Measurements from ENCODE around the gene UBE2J2. TPM values are rescaled to one million over a fixed set of nuclear protein-coding genes. Genes with fewer than 3 reads are reported as not detected.
A peak's percentile ranks its signal among the peaks of the same experiment; 100 is the strongest.

The UBE2J2 gene
- total RNA-seq: 29.6 TPM
- polyA plus RNA-seq (ENCODE audit: insufficient read depth in 1 of 8, insufficient read length in 8 of 8, low replicate concordance in 1 of 8): 10 to 100 TPM; 36.0 to 48.3 (median 41.5) TPM
- long read RNA-seq, donor 1, transcript UBE2J2-202 (7 exons, 1,733 nt): major isoform, 5 of 7 reads
- long read RNA-seq, donor 1, partial matches to known transcripts: 0 of 7 reads
- long read RNA-seq, donor 1, other reads (novel, unspliced or antisense): 0 of 7 reads
- long read RNA-seq, donor 2, partial matches to known transcripts: 0 of 1 reads
- long read RNA-seq, donor 2, other reads (novel, unspliced or antisense): 0 of 1 reads
- long read RNA-seq, donor 3, transcript UBE2J2-202 (7 exons, 1,733 nt): major isoform, 9 of 14 reads
- long read RNA-seq, donor 3, partial matches to known transcripts: 0 of 14 reads
- long read RNA-seq, donor 3, other reads (novel, unspliced or antisense): 0 of 14 reads
- long read RNA-seq, donor 4, transcript UBE2J2-202 (7 exons, 1,733 nt): major isoform, 7 of 8 reads
- long read RNA-seq, donor 4, partial matches to known transcripts: 0 of 8 reads
- long read RNA-seq, donor 4, other reads (novel, unspliced or antisense): 0 of 8 reads
- long read RNA-seq, donor 5, transcript UBE2J2-202 (7 exons, 1,733 nt): major isoform, 22 of 41 reads
- long read RNA-seq, donor 5, partial matches to known transcripts: 8 of 41 reads
- long read RNA-seq, donor 5, other reads (novel, unspliced or antisense): 0 of 41 reads
- long read RNA-seq, donor 6, transcript UBE2J2-202 (7 exons, 1,733 nt): major isoform, 21 of 48 reads
- long read RNA-seq, donor 6, partial matches to known transcripts: 16 of 48 reads
- long read RNA-seq, donor 6, other reads (novel, unspliced or antisense): 5 of 48 reads
- long read RNA-seq, donor 7, transcript UBE2J2-202 (7 exons, 1,733 nt): major isoform, 10 of 16 reads
- long read RNA-seq, donor 7, partial matches to known transcripts: 0 of 16 reads
- long read RNA-seq, donor 7, other reads (novel, unspliced or antisense): 0 of 16 reads
- long read RNA-seq, donor 8, transcript UBE2J2-202 (7 exons, 1,733 nt): major isoform, 5 of 9 reads
- long read RNA-seq, donor 8, partial matches to known transcripts: 0 of 9 reads
- long read RNA-seq, donor 8, other reads (novel, unspliced or antisense): 0 of 9 reads
- long read RNA-seq, donor 9, transcript UBE2J2-202 (7 exons, 1,733 nt): major isoform, 8 of 11 reads
- long read RNA-seq, donor 9, partial matches to known transcripts: 0 of 11 reads
- long read RNA-seq, donor 9, other reads (novel, unspliced or antisense): 0 of 11 reads
- long read RNA-seq, donor 10, transcript UBE2J2-202 (7 exons, 1,733 nt): major isoform, 9 of 14 reads
- long read RNA-seq, donor 10, partial matches to known transcripts: 0 of 14 reads
- long read RNA-seq, donor 10, other reads (novel, unspliced or antisense): 0 of 14 reads
- long read RNA-seq, donor 11, transcript UBE2J2-202 (7 exons, 1,733 nt): major isoform, 15 of 17 reads
- long read RNA-seq, donor 11, partial matches to known transcripts: 0 of 17 reads
- long read RNA-seq, donor 11, other reads (novel, unspliced or antisense): 0 of 17 reads

DNA sequence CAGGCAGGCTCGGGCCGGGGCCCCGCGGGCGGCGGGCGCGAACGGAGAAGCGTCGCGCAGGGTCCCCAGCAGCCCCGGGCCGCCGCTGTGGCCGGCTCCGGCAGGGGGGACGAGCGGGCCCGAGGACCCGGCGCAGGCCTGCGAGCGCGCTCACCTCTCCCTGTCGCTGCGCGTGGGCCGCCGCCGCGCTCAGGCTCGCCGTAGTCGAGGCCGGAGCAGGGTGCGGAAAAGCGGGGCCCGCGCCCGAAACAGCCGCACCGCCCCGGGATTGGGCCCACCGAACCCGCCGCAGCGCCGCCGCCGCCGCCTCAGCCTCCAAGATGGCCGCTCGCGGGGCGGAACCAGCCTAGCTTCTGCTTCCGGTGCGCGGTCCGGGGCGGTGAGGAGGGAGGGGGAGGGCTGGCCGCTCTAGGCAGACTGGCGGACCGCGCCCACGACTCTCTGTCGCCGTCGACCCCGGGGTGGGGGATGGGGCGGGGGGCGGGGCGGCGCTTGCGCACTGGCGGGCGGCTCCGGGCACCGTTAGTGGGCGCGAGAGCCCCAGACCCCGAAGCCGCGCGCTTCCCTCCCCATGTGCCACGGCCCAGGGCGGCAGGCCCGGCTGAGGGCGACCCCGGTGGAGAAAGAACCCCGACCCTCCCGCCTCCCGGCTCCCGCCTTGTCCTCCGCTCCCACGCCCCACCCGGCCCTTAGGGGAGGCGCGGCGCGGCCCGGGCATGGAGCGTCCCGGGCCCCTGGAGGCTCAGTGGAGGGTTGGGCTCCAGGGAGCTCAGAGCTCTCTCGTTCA, at the start of gene UBE2J2:
TSS of gene UBE2J2 (minus strand) at position 343 of the 787 bp plus-strand sequence. CDS start 5,862 bp downstream, outside the sequence.
- Histone ChIP-seq H3K36me3 (ENCODE audit: control insufficient read depth, insufficient read depth, low read length) (peaks cover 15% of the 10 kb centered on the region), H3K4me3 (ENCODE audit: low read length) (peak within 1 kb of the TSS; percentile 87), H3K9me3 (replicated peaks; ENCODE audit: control insufficient read depth, low read depth, low read length) (no peaks in the 10 kb centered on the region), H3K27ac (ENCODE audit: low read length) (peak within 1 kb of the TSS; percentile 72), H3K27me3 (ENCODE audit: control insufficient read depth, insufficient read depth, low read length) (no peaks in the 10 kb centered on the region), H3K4me1 (ENCODE audit: control insufficient read depth, insufficient read depth, low read length) (peaks cover 34% of the 10 kb centered on the region)
- DNase-seq: peak; percentile 96
- WGBS (ENCODE audit: insufficient coverage): under 1% methylated on average over 81 of the region's 105 CpGs

DNA sequence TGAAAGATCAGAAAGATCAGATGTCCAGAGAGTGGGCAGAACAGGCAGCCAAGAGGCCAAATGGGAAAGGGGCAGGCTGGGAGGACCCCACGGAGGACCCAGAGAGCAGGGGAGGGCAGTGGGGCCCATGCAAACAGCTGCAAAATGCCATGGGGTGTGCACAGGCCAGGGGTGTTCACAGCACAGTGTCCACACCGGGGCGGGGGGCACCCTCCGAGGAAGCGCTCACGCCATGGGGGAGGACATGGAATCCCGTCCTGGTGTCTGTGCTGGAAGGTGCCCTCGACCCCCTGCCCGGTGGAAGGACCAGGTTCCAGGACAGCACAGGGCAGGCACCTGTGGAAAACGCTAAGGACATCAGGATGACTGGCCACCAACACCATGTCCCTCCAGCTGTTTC, 49.3 kb upstream of the UBE2J2 start:
- no peak for DNase-seq
- Histone ChIP-seq H3K27me3 (ENCODE audit: control insufficient read depth, insufficient read depth, low read length) (no peaks in the 10 kb centered on the region), H3K36me3 (ENCODE audit: control insufficient read depth, insufficient read depth, low read length) (peaks cover 53% of the 10 kb centered on the region), H3K4me1 (ENCODE audit: control insufficient read depth, insufficient read depth, low read length) (peaks cover 29% of the 10 kb centered on the region), H3K27ac (ENCODE audit: low read length) (no peak overlapping the region), H3K4me3 (ENCODE audit: low read length) (no peak overlapping the region), H3K9me3 (replicated peaks; ENCODE audit: control insufficient read depth, low read depth, low read length) (no peaks in the 10 kb centered on the region)
- WGBS (ENCODE audit: insufficient coverage): 85% methylated on average over 10 of the region's 10 CpGs

DNA sequence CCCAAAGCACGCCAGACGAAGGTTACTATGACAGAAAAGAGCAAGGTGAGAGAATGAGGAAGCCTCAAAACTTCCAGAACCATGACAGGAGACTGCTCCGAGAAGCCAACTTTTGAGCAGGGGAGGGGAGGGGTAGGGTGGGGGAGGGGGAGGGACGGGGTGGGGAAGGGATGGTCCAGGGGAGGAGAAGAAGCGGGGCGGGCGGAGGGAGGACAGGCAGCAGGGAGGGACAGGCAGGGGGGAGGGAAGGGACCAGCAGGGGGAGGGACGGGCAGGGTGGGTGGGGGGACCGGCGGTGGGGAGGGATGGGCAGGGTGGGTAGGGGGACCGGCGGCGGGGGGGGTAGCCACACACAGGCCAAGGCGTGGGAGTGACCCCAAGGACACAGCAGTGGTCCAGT, 48.8 kb upstream of the UBE2J2 start:
- Histone ChIP-seq H3K4me3 (ENCODE audit: low read length) (no peak overlapping the region), H3K36me3 (ENCODE audit: control insufficient read depth, insufficient read depth, low read length) (peaks cover 49% of the 10 kb centered on the region), H3K27me3 (ENCODE audit: control insufficient read depth, insufficient read depth, low read length) (no peaks in the 10 kb centered on the region), H3K27ac (ENCODE audit: low read length) (no peak overlapping the region), H3K4me1 (ENCODE audit: control insufficient read depth, insufficient read depth, low read length) (peaks cover 29% of the 10 kb centered on the region), H3K9me3 (replicated peaks; ENCODE audit: control insufficient read depth, low read depth, low read length) (no peaks in the 10 kb centered on the region)
- DNase-seq: no peak
- WGBS (ENCODE audit: insufficient coverage): 57% methylated on average over 1 of the region's 14 CpGs

DNA sequence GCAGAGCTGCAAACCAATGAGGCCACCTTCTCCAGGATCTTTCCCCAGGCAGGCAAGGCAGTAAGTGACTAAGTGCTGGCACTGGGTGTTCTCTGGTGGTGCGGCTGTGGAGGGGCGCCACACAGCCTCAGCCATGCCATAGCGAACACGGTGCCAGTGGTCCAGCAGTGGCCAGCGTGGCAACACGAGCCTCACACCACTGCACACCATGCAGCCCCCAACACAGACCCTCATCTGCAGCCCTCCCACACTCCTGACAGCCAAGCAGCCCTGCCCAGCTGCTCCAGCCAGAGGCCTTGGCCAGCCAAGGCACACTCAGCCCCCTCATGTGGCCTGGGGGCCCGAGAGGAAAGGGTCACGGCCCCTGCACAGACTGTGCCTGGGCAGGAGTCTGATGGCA, 47.8 kb upstream of the UBE2J2 start:
- Histone ChIP-seq H3K4me3 (ENCODE audit: low read length) (no peak overlapping the region), H3K36me3 (ENCODE audit: control insufficient read depth, insufficient read depth, low read length) (peaks cover 46% of the 10 kb centered on the region), H3K9me3 (replicated peaks; ENCODE audit: control insufficient read depth, low read depth, low read length) (no peaks in the 10 kb centered on the region), H3K27ac (ENCODE audit: low read length) (no peak overlapping the region), H3K27me3 (ENCODE audit: control insufficient read depth, insufficient read depth, low read length) (no peaks in the 10 kb centered on the region), H3K4me1 (ENCODE audit: control insufficient read depth, insufficient read depth, low read length) (peaks cover 29% of the 10 kb centered on the region)
- 85% methylated on average over 7 of the region's 8 CpGs for WGBS (ENCODE audit: insufficient coverage)
- DNase-seq: no peak

DNA sequence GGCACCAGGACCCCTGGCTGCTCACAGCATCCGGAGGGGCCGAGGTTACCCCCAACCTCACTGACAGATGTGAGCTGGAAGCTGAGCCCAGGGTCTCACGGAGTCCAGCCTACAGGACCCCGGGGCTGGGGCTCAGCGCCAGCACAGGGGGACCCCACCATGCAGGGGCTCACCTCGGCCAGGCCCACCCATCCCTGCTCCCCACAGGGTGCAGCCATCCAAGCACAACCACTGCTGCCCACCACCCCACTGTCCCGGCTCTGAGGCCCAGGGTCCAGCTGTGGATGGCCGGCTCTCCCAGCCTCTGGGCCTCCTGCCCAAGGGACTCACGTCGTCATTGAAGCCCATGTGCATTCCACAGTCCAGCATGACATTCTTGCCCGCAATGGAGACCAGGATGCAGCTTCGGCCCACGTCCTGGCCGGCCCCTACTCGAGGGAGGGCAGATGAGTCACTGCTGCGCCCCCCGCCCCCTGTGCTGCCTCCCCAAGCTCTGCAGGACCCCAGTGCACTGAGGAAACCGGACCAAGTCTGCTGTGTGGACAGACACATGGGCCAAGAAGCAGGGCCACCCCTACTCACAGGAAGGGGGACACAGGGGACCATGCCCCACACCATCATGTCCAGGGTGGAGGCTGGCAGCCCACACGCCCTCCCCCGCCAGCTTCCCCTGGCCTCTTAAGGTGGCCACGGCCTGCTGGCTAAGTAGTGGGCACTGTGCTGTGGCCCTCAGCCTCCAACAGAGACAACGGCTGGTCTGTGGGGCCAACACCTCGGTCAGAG, 47.2 kb upstream of the UBE2J2 start:
- no peak overlapping the region for H3K27ac ChIP-seq (ENCODE audit: low read length)
- no peaks in the 10 kb centered on the region for H3K27me3 ChIP-seq (ENCODE audit: control insufficient read depth, insufficient read depth, low read length)
- 74% methylated on average over 22 of the region's 23 CpGs for WGBS (ENCODE audit: insufficient coverage)
- no peaks in the 10 kb centered on the region for H3K9me3 ChIP-seq (replicated peaks; ENCODE audit: control insufficient read depth, low read depth, low read length)
- peaks cover 23% of the 10 kb centered on the region for H3K4me1 ChIP-seq (ENCODE audit: control insufficient read depth, insufficient read depth, low read length)
- no peak for DNase-seq
- H3K4me3 ChIP-seq (ENCODE audit: low read length): no peak overlapping the region
- H3K36me3 ChIP-seq (ENCODE audit: control insufficient read depth, insufficient read depth, low read length): peaks cover 40% of the 10 kb centered on the region

DNA sequence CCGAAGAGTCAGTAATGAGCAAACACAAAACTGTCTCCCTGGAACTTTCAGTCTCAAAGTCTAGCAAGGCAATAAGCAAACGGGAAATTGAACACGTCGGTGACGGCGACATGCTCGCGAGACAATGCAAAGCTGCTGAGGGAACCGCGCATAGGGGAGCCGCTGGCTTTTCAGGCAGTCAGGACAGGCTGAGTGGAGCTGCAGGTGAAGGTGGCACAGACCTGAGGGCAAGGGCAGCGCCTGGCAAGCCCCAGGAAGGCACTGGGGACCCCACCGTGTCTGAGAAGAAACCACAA, 45.9 kb upstream of the UBE2J2 start:
- 88% methylated on average over 13 of the region's 13 CpGs for WGBS (ENCODE audit: insufficient coverage)
- Histone ChIP-seq H3K27ac (ENCODE audit: low read length) (no peak overlapping the region), H3K4me3 (ENCODE audit: low read length) (no peak overlapping the region), H3K27me3 (ENCODE audit: control insufficient read depth, insufficient read depth, low read length) (no peaks in the 10 kb centered on the region), H3K4me1 (ENCODE audit: control insufficient read depth, insufficient read depth, low read length) (peaks cover 14% of the 10 kb centered on the region), H3K9me3 (replicated peaks; ENCODE audit: control insufficient read depth, low read depth, low read length) (no peaks in the 10 kb centered on the region), H3K36me3 (ENCODE audit: control insufficient read depth, insufficient read depth, low read length) (peaks cover 48% of the 10 kb centered on the region)
- no peak for DNase-seq

DNA sequence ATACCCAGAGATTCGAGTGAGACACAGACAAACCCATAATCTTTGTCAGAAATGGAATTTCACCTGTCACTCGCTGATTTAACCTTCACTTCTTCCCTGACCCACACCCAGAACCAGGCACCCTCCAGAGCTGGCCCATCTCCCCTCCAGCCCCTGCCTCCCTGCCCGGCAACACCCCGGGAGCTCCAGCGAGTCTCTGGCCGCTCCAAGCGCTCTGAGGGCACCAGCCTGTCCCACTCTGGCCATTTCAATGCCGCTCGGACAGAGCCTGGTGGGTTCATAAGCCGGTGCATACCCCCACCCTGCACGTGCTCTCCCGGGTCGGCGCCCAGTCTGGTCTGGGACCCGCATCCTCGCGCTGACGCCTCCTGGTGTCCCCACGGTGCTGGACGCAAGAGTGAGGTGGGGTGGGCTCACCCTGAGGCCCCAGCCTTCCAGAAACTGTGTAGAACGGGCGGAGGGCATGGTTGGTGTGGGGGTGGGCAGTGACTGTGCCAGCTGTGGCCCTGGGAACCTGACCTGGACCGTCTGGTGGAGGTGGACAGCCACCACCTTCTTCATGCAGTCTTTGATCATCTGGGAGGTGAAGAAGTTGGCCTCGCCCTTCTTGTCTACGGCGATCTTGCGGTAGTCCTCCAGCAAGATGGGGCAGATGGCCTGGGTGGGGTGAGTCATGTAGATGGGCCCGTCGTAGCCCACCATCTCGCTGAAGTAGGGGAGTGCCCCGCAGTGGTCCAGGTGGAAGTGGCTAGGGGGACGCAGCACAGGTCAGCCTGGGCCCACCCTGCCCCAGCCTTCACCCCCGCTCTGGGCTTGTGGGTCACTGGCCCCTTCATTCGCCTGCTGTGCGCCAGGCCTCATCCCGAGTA, 45.4 kb upstream of the UBE2J2 start:
- 89% methylated on average over 33 of the region's 36 CpGs for WGBS (ENCODE audit: insufficient coverage)
- no peak overlapping the region for H3K4me3 ChIP-seq (ENCODE audit: low read length)
- H3K9me3 ChIP-seq (replicated peaks; ENCODE audit: control insufficient read depth, low read depth, low read length): no peaks in the 10 kb centered on the region
- H3K36me3 ChIP-seq (ENCODE audit: control insufficient read depth, insufficient read depth, low read length): peaks cover 54% of the 10 kb centered on the region
- no peak for DNase-seq
- H3K27me3 ChIP-seq (ENCODE audit: control insufficient read depth, insufficient read depth, low read length): no peaks in the 10 kb centered on the region
- H3K27ac ChIP-seq (ENCODE audit: low read length): no peak overlapping the region
- H3K4me1 ChIP-seq (ENCODE audit: control insufficient read depth, insufficient read depth, low read length): peaks cover 14% of the 10 kb centered on the region

DNA sequence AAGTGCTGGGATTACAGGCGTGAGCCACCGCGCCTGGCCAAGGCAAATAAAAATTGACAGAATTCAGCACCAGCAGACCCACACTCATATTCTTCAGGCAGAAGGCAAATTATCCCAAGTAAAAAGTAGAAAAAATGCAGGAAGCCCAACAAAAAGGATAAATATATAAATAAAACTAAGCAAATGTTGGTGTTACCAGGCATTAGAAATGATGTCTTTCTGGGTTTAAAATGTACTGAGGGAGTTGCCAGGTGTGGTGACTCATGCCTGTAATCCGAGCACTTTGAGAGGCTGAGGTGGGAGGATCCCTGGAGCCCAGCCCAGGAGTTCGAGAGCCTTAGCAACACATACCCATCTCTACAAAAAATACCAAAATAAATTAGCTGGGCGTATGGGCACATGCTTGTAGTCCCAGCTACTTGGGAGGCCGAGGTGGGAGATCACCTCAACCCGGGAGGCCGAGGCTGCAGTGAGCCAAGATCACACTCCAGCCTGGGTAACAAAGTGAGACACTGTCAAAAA, 44.5 kb upstream of the UBE2J2 start:
- H3K27ac ChIP-seq (ENCODE audit: low read length): no peak overlapping the region
- H3K9me3 ChIP-seq (replicated peaks; ENCODE audit: control insufficient read depth, low read depth, low read length): no peaks in the 10 kb centered on the region
- H3K36me3 ChIP-seq (ENCODE audit: control insufficient read depth, insufficient read depth, low read length): peaks cover 62% of the 10 kb centered on the region
- DNase-seq: peak; percentile 83
- no peaks in the 10 kb centered on the region for H3K27me3 ChIP-seq (ENCODE audit: control insufficient read depth, insufficient read depth, low read length)
- 80% methylated on average over 3 of the region's 9 CpGs for WGBS (ENCODE audit: insufficient coverage)
- H3K4me1 ChIP-seq (ENCODE audit: control insufficient read depth, insufficient read depth, low read length): peaks cover 9% of the 10 kb centered on the region
- H3K4me3 ChIP-seq (ENCODE audit: low read length): no peak overlapping the region

All from muscle of leg (tissue), 16 donors.